Activated naive CD4-positive, alpha-beta T cell treated with anti-CD3 and anti-CD28 coated beads, Interleukin-2, amount 50 U/mL, for 72 hours (primary cell): ENCODE results near the gene ATXN3L. TPM values are rescaled to one million over a fixed set of nuclear protein-coding genes. Genes with fewer than 3 reads are reported as not detected.
"Not testable (repeated sequence)": the region's sequence is repeated elsewhere in the genome, so short reads cannot be mapped to it uniquely, and the experiment has no call there.

Experiments
- ATAC-seq, 2 donors: fragments of 150-1000 bp; cut with Tn5 transposase; 2 replicates each; pipeline ENCODE4 v1.10.0; 2021; ENCODE audit warnings: mild to moderate bottlenecking in 2 of 2, moderate library complexity in 2 of 2
- DNase-seq, 2 donors: peaks; one replicate each; pipeline ENCODE4 v3.0.0; 2021 to 2022; ENCODE audit warnings: low spot score in 2 of 2
- H3K27ac Mint-ChIP-seq, 2 donors: one replicate each; pipeline ENCODE4 v1.8.0; 2022; ENCODE audit warnings: mild to moderate bottlenecking in 2 of 2, mixed read lengths in 2 of 2
- H3K36me3 Mint-ChIP-seq, 2 donors: one replicate each; pipeline ENCODE4 v1.8.0; 2022; ENCODE audit warnings: mixed read lengths in 2 of 2
- H3K9me3 Mint-ChIP-seq, 2 donors: one replicate each; pipeline ENCODE4 v1.8.0; 2022; ENCODE audit warnings: mixed read lengths in 2 of 2
- total RNA-seq, 2 donors: library from RNA; stranded (reverse); gene quantifications; one replicate each; pipeline ENCODE4 v1.2.3, GENCODE V29; 2022

ATXN3L gene
- total RNA-seq, 2 donors from 2014 or later, result not detected

DNA sequence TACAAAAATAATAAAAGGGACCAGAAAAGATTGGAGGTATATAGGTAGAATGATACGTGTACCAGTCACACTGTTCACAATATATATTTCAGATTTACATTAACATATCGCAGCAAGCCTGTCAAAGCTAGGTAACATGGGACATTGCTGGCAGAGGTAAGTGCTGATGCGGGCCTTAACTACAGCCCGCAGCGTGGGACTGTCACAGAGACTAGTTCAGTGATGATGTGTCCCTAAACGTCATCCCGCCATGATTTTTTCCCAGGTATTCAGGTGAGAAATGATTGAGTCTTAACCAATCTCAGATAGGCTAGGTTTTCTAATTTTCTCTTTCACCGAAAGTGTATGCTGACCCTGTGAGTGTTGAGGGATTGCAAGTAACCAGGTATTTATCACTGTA lies 7.8 kb upstream of the ATXN3L start:
- H3K36me3 Mint-ChIP-seq, result no peaks in the 10 kb centered on the region
- ATAC-seq, result no peak
- H3K27ac Mint-ChIP-seq, result no peak overlapping the region
- no peaks in the 10 kb centered on the region for H3K9me3 Mint-ChIP-seq
- no peak for DNase-seq

DNA sequence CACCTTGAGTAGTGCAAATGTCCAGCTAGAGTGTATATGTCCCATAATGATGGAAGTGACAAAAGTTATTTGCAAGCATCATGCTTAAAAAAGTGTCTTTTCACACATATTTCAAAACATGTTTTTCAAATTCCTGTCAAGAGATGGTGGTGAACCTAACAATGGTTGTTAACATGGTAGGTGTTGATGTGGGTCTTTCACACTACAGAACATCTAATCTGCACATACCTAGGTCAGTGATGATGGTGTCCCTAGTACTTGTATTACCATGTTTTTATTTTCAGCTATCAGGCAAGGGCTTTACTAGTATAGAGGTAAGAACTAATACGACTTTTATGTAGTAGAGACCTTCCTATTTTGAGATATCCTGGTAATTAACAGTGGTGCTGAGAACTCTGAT lies 3.4 kb upstream of the ATXN3L start:
- ATAC-seq (no peak), DNase-seq (no peak)
- no peak overlapping the region for H3K27ac Mint-ChIP-seq
- no peaks in the 10 kb centered on the region for H3K36me3 Mint-ChIP-seq
- H3K9me3 Mint-ChIP-seq, result peaks cover 0 to 5% of the 10 kb centered on the region in 2 donors

DNA sequence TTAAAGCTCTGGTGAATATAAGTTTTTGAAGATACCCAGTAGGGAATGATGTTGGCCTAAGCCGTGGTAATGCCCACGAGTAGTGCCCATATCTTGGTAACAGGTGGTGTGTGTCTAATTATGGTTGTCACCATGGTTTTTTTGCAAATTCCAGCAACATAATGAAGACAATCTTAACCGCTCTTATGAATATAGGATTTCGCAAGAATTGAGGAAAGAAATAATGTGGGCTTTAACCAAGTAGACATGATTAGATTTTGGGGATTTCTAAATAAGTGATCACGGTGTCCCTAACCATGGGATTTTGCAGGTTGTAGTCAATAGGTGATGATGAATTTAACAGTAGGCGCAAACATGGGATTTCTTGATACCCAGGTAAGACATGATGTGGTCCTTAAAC lies 2.5 kb downstream of the ATXN3L start:
- no peaks in the 10 kb centered on the region for H3K36me3 Mint-ChIP-seq
- DNase-seq, result no peak
- peaks cover 0 to 5% of the 10 kb centered on the region in 2 donors for H3K9me3 Mint-ChIP-seq
- H3K27ac Mint-ChIP-seq, result no peak overlapping the region
- no peak for ATAC-seq

DNA sequence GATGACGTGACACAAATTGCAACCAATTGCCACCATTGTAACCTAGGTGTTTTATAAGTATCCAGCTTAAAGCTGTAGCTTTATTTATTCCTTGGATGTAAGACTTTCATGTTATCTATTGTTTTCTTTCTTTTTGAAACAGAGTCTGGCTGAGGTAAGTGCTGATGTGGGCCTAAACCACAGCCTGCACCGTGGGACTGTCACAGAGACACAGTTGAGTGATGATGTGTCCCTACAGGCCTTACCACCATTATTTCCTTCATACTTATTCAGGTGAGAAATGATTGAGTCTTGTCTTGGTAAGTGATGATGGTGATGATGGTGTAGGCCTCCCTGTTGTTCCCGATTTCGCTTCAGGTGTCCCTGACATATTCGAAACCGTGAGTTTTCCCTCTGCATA lies 8.3 kb downstream of the ATXN3L start:
- Mint-ChIP-seq H3K9me3 (no peaks in the 10 kb centered on the region), H3K36me3 (no peaks in the 10 kb centered on the region), H3K27ac (no peak overlapping the region)
- no peak for ATAC-seq
- no peak for DNase-seq

DNA sequence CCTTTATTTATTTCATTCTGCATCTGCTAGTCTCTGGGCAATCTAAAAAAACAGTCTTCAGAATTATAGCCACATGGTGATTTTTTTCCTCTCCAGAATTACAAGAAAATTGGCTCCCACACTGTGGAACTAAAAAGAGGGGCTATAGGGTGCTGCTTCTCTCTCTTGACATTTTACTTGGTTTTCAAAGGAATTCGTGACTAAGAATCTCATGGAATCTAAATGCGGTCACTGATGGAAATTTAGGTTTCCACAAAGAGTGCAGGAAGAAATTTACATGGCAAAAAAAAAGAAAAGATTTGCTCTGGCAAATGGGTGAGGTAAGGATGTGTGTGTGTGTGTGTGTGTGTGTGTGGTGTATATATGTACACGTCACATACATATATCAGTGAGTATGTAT lies 10.2 kb downstream of the ATXN3L start:
- ATAC-seq, result no peak
- Mint-ChIP-seq H3K9me3 (no peaks in the 10 kb centered on the region), H3K36me3 (no peaks in the 10 kb centered on the region), H3K27ac (no peak overlapping the region)
- DNase-seq, result no peak

DNA sequence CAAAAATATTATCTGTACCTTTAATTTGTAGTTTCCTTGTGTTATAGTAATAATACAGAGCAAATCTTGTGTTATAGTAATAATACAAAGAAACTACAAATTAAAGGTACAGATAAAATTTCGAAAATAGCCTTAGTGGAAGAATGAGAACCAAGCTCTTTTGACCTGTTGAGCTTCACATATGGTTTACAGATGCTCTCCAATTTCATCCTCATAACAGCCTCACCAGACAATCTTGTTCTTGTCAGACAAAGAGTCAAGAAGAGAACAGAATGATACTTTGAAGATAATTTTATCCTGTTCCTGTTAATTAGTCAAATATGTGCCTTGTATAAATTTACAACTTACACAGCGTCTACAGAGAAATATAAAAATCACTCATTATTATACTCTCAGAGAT lies 12.8 kb downstream of the ATXN3L start:
- no peak for ATAC-seq

DNA sequence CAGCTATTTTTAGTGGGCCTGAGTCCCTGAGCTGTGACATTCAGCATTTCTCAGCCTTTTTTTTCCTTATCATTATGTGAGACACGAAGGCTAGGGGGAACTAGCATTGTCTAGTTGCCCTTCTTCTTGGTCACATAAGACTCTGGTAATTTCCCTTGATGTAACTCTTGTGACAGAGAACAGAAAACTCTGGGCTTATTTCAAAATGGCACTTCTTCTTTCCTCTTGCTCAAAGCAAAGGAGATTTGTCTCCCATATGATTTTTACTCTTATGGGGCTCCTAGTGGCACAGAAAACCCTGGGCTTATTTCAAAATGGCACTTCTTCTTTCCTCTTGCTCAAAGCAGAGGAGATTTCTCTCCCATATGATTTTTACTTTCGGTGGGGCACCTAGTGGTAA lies 14.7 kb downstream of the ATXN3L start:
- Mint-ChIP-seq H3K9me3 (peaks cover 6 to 7% of the 10 kb centered on the region in 2 donors), H3K36me3 (peaks cover 5 to 8% of the 10 kb centered on the region in 2 donors), H3K27ac (no peak overlapping the region)
- ATAC-seq, result no peak
- DNase-seq, result no peak

More for the DNA sequence above, 12.8 kb downstream of the ATXN3L start:
- peaks cover 6 to 7% of the 10 kb centered on the region in 2 donors for H3K9me3 Mint-ChIP-seq
- peaks cover 5 to 8% of the 10 kb centered on the region in 2 donors for H3K36me3 Mint-ChIP-seq
- no peak overlapping the region for H3K27ac Mint-ChIP-seq
- DNase-seq, result no peak

DNA sequence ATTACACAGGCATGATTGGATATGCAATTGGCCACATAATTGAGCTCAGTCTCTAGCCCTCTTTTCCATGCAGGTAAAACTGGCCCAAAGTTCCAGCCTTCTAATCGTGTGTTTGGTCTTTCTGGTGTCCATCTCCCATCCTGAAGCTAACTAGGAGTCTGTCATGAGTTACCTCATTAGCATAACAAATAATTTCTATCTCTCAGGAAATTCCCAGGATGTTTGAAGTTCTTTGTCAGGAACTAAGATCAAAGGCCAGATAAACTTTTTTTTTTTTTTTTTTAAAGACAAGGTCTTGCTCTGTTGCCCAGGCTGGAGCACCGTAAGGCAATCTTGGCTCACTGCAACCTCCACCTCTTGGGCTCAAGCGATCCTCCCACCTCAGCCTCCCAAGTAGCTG lies 15.8 kb downstream of the ATXN3L start:
- peaks cover 6 to 7% of the 10 kb centered on the region in 2 donors for H3K9me3 Mint-ChIP-seq
- no peak overlapping the region for H3K27ac Mint-ChIP-seq
- ATAC-seq (no peak), DNase-seq (no peak)
- H3K36me3 Mint-ChIP-seq, result peaks cover 5 to 8% of the 10 kb centered on the region in 2 donors

DNA sequence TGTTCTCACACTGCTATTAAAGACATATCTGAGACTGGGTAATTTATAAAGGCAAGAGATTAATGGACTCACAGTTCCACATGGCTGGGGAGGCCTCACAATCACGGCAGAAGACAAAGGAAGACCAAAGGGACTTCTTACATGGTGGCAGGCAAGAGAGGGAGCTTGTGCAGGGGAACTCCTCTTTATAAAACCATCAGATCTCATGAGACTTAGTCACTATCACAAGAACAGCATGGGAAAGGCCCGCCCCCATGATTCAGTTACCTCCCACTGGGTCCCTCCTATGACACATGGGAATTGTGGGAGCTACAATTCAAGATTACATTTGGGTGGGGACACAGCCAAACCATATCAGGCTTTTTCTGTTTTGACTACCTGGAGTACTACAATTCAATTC lies 16.6 kb downstream of the ATXN3L start:
- DNase-seq, result not testable (repeated sequence)

DNA sequence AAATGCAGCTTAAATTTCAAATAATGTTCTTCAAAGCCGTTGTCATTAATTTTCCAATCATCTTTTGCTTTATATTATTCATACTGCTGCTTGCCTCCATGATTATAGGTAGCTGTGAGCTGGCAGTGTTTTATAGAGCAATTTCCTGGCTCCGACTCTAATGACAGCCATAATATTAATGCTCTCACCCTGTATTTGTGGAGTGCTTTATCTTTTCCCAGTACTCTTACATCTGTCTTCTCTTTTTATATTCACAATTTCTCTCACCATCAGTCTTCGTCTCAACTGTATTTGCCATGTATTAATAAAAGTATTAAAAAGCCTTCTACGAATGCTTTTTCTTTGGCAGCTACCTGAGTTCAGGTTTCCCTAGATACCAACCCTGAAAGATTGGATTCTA lies 21.0 kb downstream of the ATXN3L start:
- H3K27ac Mint-ChIP-seq, result no peak overlapping the region
- ATAC-seq (no peak), DNase-seq (no peak)
- peaks cover 5 to 8% of the 10 kb centered on the region in 2 donors for H3K36me3 Mint-ChIP-seq
- peaks cover 6 to 7% of the 10 kb centered on the region in 2 donors for H3K9me3 Mint-ChIP-seq

More for the DNA sequence above, 16.6 kb downstream of the ATXN3L start:
- not testable (repeated sequence) for H3K27ac Mint-ChIP-seq, ATAC-seq, H3K9me3 Mint-ChIP-seq, H3K36me3 Mint-ChIP-seq

DNA sequence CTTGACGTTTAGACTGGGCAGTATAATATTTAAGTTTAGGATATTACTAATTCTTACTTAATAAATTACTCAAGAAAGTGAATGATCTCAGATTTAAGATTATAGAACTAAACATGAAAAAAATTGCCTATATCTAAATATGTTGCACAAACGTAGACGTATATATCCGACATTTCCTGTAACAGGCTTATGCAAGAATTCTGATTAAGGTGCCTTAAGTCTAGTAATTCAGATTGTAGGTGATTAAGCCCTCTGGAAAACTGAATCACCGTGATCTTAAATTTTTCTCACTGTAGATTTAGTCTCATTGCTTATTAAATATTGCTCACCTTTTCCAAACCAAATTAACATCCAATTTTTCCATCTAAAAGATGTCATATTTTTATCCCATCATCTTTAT lies 24.0 kb downstream of the ATXN3L start:
- ATAC-seq (no peak), DNase-seq (no peak)
- no peaks in the 10 kb centered on the region for H3K36me3 Mint-ChIP-seq
- no peak overlapping the region for H3K27ac Mint-ChIP-seq
- no peaks in the 10 kb centered on the region for H3K9me3 Mint-ChIP-seq

DNA sequence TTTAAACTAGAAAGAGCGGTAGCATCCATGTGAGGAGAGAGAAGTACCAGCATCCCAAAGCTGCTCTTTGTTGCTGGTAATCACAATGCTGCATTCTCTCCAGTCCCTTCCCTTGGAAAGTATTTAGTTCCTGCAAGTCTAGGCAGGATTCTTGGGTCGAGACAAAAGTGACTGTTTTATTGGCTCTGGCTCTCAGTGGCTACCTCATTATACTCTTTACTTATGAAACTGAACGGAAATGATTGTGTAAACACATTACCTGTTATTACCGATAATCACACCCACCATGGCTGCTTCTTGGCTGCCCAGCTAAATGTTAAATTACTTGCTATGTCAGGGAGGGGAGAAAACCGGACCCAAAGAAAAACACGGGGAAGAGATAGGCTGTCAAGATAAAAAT lies 26.2 kb downstream of the ATXN3L start:
- Mint-ChIP-seq H3K36me3 (no peaks in the 10 kb centered on the region), H3K9me3 (no peaks in the 10 kb centered on the region), H3K27ac (no peak overlapping the region)
- ATAC-seq (no peak), DNase-seq (no peak)

DNA sequence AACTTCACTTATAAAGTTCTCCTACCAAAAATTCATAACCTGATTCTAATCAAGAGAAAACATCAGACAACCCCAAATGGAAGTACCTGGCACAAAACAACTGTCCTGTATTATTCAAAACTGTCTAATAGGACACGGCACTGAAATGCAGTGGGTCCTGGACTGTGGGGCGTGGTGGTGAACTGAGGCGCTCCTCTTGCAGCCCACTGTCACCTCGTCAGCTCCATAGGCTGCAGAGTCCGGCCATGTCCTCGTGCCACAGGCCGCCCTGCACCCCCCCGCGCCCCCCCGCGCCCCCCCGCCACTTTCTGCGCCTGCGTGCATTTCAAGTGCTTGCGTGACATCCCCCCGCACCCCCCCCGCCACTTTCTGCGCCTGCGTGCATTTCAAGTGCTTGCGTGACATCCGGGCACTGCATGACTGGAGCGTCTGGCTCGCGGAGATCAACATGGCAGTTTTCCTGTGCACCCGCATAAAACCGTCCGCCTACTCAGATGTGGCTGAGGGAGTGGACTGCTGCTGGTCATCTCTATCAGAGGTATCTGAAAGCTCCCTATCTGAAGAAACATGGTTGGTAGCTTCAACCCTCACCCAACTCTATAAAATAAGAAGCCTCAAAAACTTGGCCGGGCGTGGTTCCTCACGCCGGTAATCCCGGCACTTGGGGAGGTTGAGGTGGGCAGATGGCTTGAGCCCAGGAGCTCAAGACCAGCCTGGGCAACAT lies 28.8 kb downstream of the ATXN3L start:
- DNase-seq, result no peak
- no peak overlapping the region for H3K27ac Mint-ChIP-seq
- H3K36me3 Mint-ChIP-seq, result no peaks in the 10 kb centered on the region
- no peak for ATAC-seq
- H3K9me3 Mint-ChIP-seq, result no peaks in the 10 kb centered on the region

DNA sequence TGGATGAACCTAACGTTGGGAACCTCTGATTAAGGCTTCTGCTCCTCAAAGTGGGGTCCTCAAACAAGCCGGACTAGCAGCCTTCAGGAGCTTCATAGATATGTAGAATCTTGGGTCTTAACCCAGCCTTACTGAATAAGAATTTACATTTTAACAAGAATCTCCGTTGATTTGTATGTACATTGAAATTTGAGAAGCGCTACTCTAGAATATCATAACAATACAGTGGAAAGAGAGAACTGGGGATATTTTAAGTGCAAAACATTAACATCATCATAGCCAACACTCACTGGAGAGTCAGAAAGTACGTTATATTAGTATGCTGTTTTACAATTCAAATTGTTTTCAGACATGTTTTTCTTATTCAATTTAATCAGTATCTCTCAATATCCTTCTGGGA lies 31.2 kb downstream of the ATXN3L start:
- DNase-seq (no peak), ATAC-seq (no peak)
- no peak overlapping the region for H3K27ac Mint-ChIP-seq
- peaks cover 4 to 5% of the 10 kb centered on the region in 2 donors for H3K36me3 Mint-ChIP-seq
- H3K9me3 Mint-ChIP-seq, result no peaks in the 10 kb centered on the region

DNA sequence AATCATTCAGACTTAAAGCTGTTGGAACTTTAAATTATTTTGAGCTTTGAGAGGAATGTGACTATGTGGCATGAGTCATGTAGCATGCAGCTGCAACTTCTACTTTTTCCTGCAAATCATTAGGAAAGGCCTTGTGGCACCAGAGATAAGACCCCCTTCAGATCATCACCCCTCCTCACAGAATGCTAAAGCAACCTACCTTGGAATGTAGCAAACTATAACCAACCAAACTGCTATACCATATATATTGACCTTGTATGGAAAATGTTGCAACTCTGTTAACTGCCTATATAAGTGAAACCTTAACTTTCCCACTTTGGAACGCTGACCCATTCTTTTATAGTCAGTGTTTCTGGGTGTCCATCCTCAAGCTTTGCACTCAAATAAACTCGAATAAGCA lies 32.0 kb downstream of the ATXN3L start:
- Mint-ChIP-seq H3K9me3 (no peaks in the 10 kb centered on the region), H3K27ac (no peak overlapping the region), H3K36me3 (peaks cover 4 to 5% of the 10 kb centered on the region in 2 donors)
- no peak for ATAC-seq
- no peak for DNase-seq

DNA sequence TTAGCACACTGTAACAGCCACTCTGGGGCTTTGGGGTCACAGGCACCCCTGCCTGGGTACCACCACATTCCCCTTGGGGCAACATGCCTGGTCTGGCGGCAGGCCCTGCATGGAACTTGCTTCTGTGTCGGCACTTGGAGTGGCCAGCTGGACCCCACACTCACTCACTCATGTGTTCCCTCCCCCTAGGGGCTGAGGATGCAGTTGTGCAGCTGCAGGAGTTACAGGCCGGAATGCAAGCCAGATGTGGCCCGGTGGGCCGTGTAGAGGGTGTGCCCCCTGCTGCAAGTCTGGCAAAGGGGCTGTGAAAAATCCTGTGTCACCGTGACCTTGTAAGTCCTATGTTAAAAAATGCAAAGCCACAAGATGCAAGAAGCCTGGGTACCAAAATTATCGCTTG lies 34.2 kb downstream of the ATXN3L start:
- H3K9me3 Mint-ChIP-seq, result no peaks in the 10 kb centered on the region
- H3K27ac Mint-ChIP-seq, result no peak overlapping the region
- peaks cover 4 to 5% of the 10 kb centered on the region in 2 donors for H3K36me3 Mint-ChIP-seq
- DNase-seq (no peak), ATAC-seq (no peak)

DNA sequence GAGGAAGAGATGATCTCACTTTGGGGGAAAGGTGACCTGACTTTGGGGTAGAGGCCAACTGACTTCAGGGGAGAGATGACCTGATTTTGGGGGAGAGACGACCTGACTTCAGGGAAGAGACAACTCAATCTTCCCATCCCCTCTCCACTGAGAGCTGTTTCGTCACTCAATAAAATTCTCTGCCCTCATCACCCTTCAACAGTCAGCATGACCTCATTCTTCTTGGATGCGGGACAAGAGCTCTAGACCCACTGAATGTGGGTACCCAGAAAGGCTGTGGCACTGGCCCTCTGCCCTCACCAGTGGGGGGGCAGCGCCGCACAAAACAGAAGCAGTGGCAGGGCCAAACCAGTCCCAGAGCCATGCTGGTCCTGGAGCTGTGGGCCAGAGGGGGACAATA lies 34.6 kb downstream of the ATXN3L start:
- H3K36me3 Mint-ChIP-seq, result peaks cover 4 to 5% of the 10 kb centered on the region in 2 donors
- no peak overlapping the region for H3K27ac Mint-ChIP-seq
- ATAC-seq, result no peak
- no peak for DNase-seq
- no peaks in the 10 kb centered on the region for H3K9me3 Mint-ChIP-seq

DNA sequence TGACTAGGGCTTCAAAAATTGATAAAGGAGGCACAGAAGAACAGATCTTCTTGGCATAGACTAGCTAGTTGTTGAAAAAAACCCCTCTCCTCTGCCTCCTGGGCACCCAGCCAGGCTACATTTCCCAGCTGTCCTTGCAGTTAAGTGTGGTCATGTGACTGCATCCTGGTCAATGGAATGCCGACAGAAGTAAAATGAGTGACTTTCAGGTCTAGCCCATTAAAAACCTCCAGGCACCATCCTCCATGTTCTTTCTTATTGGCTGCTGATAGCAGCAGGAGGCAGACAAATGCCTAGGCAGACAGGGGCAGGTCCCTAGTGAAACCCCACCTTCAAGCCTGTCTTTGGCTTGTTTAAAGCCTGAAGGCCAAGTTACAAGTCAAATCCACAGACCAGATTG lies 35.3 kb downstream of the ATXN3L start:
- DNase-seq, result no peak
- H3K36me3 Mint-ChIP-seq, result peaks cover 4 to 5% of the 10 kb centered on the region in 2 donors
- H3K27ac Mint-ChIP-seq, result no peak overlapping the region
- no peak for ATAC-seq
- no peaks in the 10 kb centered on the region for H3K9me3 Mint-ChIP-seq
